Stomach (tissue), 4 donors: Measurements from ENCODE around the gene KIF18B.

ENCODE experiments used
- EP300 ChIP-seq: sonication (generic); formaldehyde crosslinking; IDR thresholded peaks from one replicate; pipeline ENCODE4 v1.6.1; 2017; ENCODE audit warnings: antibody characterized with exemption
- POLR2A ChIP-seq, 4 donors: fragments of 450-650 bp; IDR thresholded peaks; one replicate each; pipeline ENCODE4 v1.6.1; 2016; ENCODE audit warnings: antibody characterized with exemption in 4 of 4, control low read depth in 2 of 4, mild to moderate bottlenecking in 1 of 4, moderate library complexity in 1 of 4
- POLR2AphosphoS5 ChIP-seq, 3 donors: sonication (generic); formaldehyde crosslinking; IDR thresholded peaks; one replicate each; pipeline ENCODE4 v1.6.1; 2016; ENCODE audit warnings: antibody characterized with exemption in 3 of 3
- TF ChIP-seq, protein P1 (sequence below), 7 experiments: fragments of 450-650 bp in 4 of 7; fragments of 200-600 bp in 3 of 7; sonication (generic) in 3 of 7; IDR thresholded peaks; one replicate each; pipeline ENCODE4 v1.5.1; 2016 to 2019; ENCODE audit warnings: antibody characterized with exemption in 7 of 7, control low read depth in 2 of 7, mild to moderate bottlenecking in 1 of 7

DNA sequence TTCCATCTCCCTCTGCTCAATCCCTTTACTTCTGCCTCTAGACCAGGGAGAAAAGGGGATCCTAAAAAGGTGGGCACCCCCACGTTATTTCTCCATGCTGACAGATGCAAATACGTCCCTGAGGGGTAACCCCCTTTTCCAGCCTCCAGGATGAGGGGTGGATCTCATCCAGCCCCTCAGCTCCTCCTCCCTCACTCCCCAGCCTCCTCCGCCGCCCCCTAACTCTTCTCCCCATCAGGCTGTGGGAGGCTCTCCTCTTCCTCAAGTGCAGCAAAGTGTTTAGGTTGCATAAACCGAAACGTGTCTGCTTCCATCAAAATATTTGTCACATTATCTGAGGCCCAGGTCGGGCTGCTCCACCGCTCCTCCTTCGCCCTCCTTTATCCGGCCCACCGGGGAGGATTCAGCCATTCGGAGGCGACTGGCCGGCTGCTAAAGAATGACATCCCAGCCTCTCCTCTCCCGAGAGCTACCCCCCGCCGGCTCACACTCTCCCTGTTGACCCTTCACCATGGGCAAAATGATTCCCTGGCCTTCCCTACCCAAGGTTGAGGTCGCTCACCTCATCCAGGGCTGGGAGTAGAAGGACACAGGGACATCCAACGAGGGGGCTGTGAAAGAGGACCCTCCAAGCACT, 21.7 kb upstream of the KIF18B start:
- TF ChIP-seq, protein P1, sequence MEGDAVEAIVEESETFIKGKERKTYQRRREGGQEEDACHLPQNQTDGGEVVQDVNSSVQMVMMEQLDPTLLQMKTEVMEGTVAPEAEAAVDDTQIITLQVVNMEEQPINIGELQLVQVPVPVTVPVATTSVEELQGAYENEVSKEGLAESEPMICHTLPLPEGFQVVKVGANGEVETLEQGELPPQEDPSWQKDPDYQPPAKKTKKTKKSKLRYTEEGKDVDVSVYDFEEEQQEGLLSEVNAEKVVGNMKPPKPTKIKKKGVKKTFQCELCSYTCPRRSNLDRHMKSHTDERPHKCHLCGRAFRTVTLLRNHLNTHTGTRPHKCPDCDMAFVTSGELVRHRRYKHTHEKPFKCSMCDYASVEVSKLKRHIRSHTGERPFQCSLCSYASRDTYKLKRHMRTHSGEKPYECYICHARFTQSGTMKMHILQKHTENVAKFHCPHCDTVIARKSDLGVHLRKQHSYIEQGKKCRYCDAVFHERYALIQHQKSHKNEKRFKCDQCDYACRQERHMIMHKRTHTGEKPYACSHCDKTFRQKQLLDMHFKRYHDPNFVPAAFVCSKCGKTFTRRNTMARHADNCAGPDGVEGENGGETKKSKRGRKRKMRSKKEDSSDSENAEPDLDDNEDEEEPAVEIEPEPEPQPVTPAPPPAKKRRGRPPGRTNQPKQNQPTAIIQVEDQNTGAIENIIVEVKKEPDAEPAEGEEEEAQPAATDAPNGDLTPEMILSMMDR (IDR thresholded peaks at IDR 0.05), result no peak
- no peak for TF ChIP-seq POLR2A (IDR thresholded peaks at IDR 0.05)
- TF ChIP-seq EP300, result no peak
- no peak for TF ChIP-seq POLR2AphosphoS5 (IDR thresholded peaks at IDR 0.05)
